Gastroesophageal sphincter (tissue), 3 donors: ENCODE data around the gene PPP1R11.

Source experiments
- CTCF ChIP-seq, 4 experiments: fragments of 200-600 bp in 2 of 4; fragments of 450-650 bp in 2 of 4; sonication (generic) in 1 of 4; IDR thresholded peaks; one replicate each; pipeline ENCODE4 v1.5.1; 2017 to 2019; ENCODE audit warnings: antibody characterized with exemption in 4 of 4, mild to moderate bottlenecking in 2 of 4, moderate library complexity in 2 of 4
- EP300 ChIP-seq: sonication (generic); formaldehyde crosslinking; IDR thresholded peaks from one replicate; pipeline ENCODE4 v1.6.1; 2017; ENCODE audit warnings: antibody characterized with exemption, mild to moderate bottlenecking
- POLR2A ChIP-seq, 2 donors: fragments of 450-650 bp; IDR thresholded peaks; one replicate each; pipeline ENCODE4 v1.6.1; 2017; ENCODE audit warnings: antibody characterized with exemption in 2 of 2, mild to moderate bottlenecking in 2 of 2, moderate library complexity in 1 of 2
- POLR2AphosphoS5 ChIP-seq: sonication (generic); formaldehyde crosslinking; IDR thresholded peaks from one replicate; pipeline ENCODE4 v1.6.1; 2017; ENCODE audit warnings: antibody characterized with exemption

GRCh38 chr6:30100585-30101443 is 33.8 kb downstream of the PPP1R11 start:
- TF ChIP-seq CTCF (IDR thresholded peaks at IDR 0.05): no peak
- TF ChIP-seq POLR2A (IDR thresholded peaks at IDR 0.05): no peak
- no peak for TF ChIP-seq POLR2AphosphoS5
- TF ChIP-seq EP300: no peak
